ENCODE measurements around the gene POLA1.

DNA sequence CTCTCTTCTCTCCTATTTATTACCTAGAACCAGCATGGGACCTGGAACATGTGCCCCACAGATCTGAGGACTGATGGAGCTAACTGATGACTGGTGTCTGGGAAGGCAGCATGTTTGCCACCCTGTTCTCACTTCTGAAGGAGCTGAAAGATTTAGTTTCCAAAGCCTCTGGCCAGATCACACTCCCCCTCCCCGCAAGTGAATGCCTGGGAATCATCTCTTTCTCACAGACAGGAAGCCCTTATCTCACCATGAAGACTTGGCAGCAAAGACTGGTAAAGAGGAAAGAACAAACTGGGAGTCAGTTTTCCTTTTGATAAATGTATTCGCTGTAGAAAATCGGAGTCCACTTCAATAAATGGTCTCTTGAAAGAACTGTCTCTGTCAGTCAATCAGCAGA lies 25.6 kb upstream of the POLA1 start:
- TF ChIP-seq, protein P1, sequence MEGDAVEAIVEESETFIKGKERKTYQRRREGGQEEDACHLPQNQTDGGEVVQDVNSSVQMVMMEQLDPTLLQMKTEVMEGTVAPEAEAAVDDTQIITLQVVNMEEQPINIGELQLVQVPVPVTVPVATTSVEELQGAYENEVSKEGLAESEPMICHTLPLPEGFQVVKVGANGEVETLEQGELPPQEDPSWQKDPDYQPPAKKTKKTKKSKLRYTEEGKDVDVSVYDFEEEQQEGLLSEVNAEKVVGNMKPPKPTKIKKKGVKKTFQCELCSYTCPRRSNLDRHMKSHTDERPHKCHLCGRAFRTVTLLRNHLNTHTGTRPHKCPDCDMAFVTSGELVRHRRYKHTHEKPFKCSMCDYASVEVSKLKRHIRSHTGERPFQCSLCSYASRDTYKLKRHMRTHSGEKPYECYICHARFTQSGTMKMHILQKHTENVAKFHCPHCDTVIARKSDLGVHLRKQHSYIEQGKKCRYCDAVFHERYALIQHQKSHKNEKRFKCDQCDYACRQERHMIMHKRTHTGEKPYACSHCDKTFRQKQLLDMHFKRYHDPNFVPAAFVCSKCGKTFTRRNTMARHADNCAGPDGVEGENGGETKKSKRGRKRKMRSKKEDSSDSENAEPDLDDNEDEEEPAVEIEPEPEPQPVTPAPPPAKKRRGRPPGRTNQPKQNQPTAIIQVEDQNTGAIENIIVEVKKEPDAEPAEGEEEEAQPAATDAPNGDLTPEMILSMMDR (IDR thresholded peaks at IDR 0.05; ENCODE audit: low read depth, low read length) = no peak
- no peak for TF ChIP-seq EZH2phosphoT487 (IDR thresholded peaks at IDR 0.05; ENCODE audit: low read depth)

All from OCI-LY3 (cell line).